ENCODE measurements around the gene MRPL36. TPM values are rescaled to one million over a fixed set of nuclear protein-coding genes. Genes with fewer than 3 reads are reported as not detected.

The MRPL36 gene
- total and polyA plus RNA-seq, 4 donors = 14.5 to 62.8 (median 40.4) TPM

GRCh38 chr5:1785984-1786383 is 13.7 kb downstream of the MRPL36 start:
- no peak overlapping the region for H3K4me3 ChIP-seq
- WGBS, 2 donors = 92 to 94% methylated on average over 13 of the region's 13 CpGs
- peak in 1 of 3 donors; percentile 9 for DNase-seq
- no peaks in the 10 kb centered on the region for H3K36me3 ChIP-seq (ENCODE audit: control insufficient read depth in 4 of 4, insufficient read depth in 4 of 4, low read length in 4 of 4)
- peaks cover 0 to 4% (median 0%) of the 10 kb centered on the region in 3 donors for H3K27me3 ChIP-seq (ENCODE audit: control insufficient read depth in 3 of 3, insufficient read depth in 3 of 3, low read length in 2 of 3)
- H3K27ac ChIP-seq (ENCODE audit: low read depth in 1 of 2, low read length in 1 of 2) = no peak overlapping the region
- H3K4me1 ChIP-seq (ENCODE audit: control insufficient read depth in 5 of 5, insufficient read depth in 5 of 5, low read length in 5 of 5) = peaks cover 0 to 14% (median 4%) of the 10 kb centered on the region in 5 donors
- ATAC-seq (ENCODE audit: insufficient read depth, low FRiP score) = no peak
- H3K9ac ChIP-seq (ENCODE audit: insufficient read depth in 1 of 2, low read length in 2 of 2) = no peak overlapping the region
- H3K9me3 ChIP-seq (ENCODE audit: control insufficient read depth in 4 of 4, insufficient read depth in 3 of 4, low read length in 3 of 4) = peaks cover 0 to 3% (median 0%) of the 10 kb centered on the region in 4 donors
- TF ChIP-seq, protein P1, sequence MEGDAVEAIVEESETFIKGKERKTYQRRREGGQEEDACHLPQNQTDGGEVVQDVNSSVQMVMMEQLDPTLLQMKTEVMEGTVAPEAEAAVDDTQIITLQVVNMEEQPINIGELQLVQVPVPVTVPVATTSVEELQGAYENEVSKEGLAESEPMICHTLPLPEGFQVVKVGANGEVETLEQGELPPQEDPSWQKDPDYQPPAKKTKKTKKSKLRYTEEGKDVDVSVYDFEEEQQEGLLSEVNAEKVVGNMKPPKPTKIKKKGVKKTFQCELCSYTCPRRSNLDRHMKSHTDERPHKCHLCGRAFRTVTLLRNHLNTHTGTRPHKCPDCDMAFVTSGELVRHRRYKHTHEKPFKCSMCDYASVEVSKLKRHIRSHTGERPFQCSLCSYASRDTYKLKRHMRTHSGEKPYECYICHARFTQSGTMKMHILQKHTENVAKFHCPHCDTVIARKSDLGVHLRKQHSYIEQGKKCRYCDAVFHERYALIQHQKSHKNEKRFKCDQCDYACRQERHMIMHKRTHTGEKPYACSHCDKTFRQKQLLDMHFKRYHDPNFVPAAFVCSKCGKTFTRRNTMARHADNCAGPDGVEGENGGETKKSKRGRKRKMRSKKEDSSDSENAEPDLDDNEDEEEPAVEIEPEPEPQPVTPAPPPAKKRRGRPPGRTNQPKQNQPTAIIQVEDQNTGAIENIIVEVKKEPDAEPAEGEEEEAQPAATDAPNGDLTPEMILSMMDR (IDR thresholded peaks at IDR 0.05; ENCODE audit: control extremely low read depth, extremely low read depth) = no peak

DNA sequence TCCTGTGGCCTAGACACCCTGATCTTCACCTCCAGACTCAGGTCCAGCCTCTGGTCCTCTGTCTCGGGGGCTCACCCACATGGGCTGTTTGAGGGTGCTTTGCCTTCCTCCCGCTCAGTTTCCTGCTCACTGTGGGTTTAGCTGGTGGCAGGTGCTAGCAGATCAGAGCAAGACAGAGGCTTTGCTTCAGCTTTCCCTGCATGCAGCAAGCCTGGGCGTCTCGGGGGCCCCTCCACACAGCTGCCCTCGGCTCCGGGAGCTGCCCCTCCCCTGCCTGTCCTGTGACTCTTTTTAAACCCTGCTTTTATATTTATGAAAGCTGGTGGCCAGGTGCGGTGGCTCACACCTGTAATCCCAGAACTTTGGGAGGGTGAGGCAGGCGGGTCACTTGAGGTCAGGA is 14.6 kb downstream of the MRPL36 start:
- H3K4me3 ChIP-seq = no peak overlapping the region
- H3K9me3 ChIP-seq (ENCODE audit: control insufficient read depth in 4 of 4, insufficient read depth in 3 of 4, low read length in 3 of 4) = peaks cover 0 to 3% (median 0%) of the 10 kb centered on the region in 4 donors
- H3K9ac ChIP-seq (ENCODE audit: insufficient read depth in 1 of 2, low read length in 2 of 2) = no peak overlapping the region
- H3K27ac ChIP-seq (ENCODE audit: low read depth in 1 of 2, low read length in 1 of 2) = no peak overlapping the region
- TF ChIP-seq, protein P1 (IDR thresholded peaks at IDR 0.05; ENCODE audit: control extremely low read depth, extremely low read depth) = no peak
- ATAC-seq (ENCODE audit: insufficient read depth, low FRiP score) (no peak), DNase-seq (no peak)
- whole genome bisulfite sequencing, 2 donors = 76 to 82% methylated on average over 8 of the region's 8 CpGs
- no peaks in the 10 kb centered on the region for H3K36me3 ChIP-seq (ENCODE audit: control insufficient read depth in 4 of 4, insufficient read depth in 4 of 4, low read length in 4 of 4)
- peaks cover 0 to 4% (median 0%) of the 10 kb centered on the region in 3 donors for H3K27me3 ChIP-seq (ENCODE audit: control insufficient read depth in 3 of 3, insufficient read depth in 3 of 3, low read length in 2 of 3)
- peaks cover 0 to 13% (median 5%) of the 10 kb centered on the region in 5 donors for H3K4me1 ChIP-seq (ENCODE audit: control insufficient read depth in 5 of 5, insufficient read depth in 5 of 5, low read length in 5 of 5)

DNA sequence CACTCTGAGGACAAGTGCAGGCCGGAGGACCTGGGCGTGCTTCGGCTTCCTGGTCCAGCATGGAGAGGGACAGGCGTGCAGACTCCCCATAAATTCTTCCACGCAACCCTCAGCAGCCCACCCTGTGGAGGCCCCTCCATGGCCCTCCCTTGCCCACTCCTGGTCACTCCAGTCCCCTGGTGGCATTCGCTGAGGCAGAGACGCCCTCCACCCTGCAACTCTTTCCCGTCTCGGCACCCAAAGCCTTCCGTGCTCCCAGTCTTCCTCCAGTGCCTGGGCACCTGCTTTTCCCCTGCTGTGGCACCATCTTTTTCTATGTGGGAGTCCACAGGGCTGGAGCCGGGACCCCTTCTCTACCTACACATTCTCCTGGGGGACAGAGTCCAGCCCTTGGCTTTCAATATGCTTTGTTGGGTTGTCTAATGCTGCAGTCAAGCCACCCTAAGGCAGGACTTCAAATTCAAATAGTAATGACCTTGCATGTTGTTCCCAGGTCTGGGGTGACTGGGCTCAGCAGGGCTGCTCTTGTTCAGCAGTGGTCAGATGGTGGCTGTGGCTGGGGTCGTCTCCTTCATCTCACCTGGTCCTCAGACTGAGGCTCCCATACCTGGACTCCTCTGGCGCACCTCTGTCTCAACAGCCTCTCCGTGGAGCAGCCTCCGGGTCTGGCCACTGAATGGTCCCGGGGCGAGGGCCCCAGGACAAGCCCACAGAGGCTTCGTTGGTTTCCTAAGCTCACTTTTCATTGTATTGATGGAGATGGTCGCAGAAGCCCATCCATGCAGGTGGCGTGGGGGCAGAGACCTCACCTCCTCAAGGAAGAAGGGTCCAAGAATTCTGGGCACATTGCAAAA is 15.2 kb downstream of the MRPL36 start:
- Histone ChIP-seq H3K9me3 (ENCODE audit: control insufficient read depth in 4 of 4, insufficient read depth in 3 of 4, low read length in 3 of 4) (peaks cover 0 to 3% (median 0%) of the 10 kb centered on the region in 4 donors), H3K27ac (ENCODE audit: low read depth in 1 of 2, low read length in 1 of 2) (no peak overlapping the region), H3K36me3 (ENCODE audit: control insufficient read depth in 4 of 4, insufficient read depth in 4 of 4, low read length in 4 of 4) (no peaks in the 10 kb centered on the region), H3K27me3 (ENCODE audit: control insufficient read depth in 3 of 3, insufficient read depth in 3 of 3, low read length in 2 of 3) (peaks cover 0 to 4% (median 0%) of the 10 kb centered on the region in 3 donors), H3K4me1 (ENCODE audit: control insufficient read depth in 5 of 5, insufficient read depth in 5 of 5, low read length in 5 of 5) (peaks cover 0 to 9% (median 3%) of the 10 kb centered on the region in 5 donors), H3K9ac (ENCODE audit: insufficient read depth in 1 of 2, low read length in 2 of 2) (no peak overlapping the region), H3K4me3 (no peak overlapping the region)
- DNase-seq (peak in 1 of 3 donors; percentile 5), ATAC-seq (ENCODE audit: insufficient read depth, low FRiP score) (no peak)
- WGBS, 2 donors = 90 to 91% methylated on average over 20 of the region's 20 CpGs
- TF ChIP-seq, protein P1 (IDR thresholded peaks at IDR 0.05; ENCODE audit: control extremely low read depth, extremely low read depth) = no peak
